Cerebellar nuclear complex (tissue), 1 donor: ENCODE measurements around the gene SUN1.
"Not testable (repeated sequence)": the region's sequence is repeated elsewhere in the genome, so short reads cannot be mapped to it uniquely, and the experiment has no call there.

Experiments used
- DNase-seq, 2 experiments: peaks; one replicate each; lab custom pipeline; 2025; lab: John Stamatoyannopoulos, UW

SUN1 gene

DNA sequence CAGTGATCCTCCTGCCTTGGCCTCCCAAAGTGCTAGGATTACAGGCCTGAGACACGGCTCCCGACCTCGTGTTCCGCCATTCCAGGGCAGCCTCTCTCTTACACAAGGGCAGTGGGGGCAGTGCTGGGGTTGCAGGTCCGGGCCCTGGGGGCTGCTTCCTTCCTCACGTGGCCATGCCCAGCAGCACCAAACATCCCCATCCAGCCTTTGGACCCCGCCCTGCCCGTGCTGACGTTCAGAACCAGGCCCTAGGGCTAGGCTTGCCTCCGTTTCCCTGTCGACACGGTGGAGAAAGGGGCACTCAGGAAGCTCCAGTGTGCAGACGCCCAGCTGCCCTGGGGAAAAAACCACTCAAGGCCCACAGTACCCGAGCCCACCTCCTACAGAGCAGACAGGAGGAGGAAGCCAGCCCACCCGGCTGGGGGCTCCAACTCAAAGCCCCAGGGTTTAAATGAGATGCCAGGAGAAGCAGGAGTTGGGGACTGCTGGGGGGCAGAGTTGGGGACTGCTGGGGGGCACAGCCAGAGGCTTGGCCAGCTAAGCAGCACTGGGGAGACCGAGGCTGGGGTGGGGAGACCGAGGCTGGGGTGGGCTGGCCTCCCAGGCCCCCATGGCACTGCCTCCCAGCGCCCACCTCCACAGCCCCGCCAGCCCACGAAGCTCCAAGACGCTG, 86.3 kb downstream of the SUN1 start:
- no peak for DNase-seq

DNA sequence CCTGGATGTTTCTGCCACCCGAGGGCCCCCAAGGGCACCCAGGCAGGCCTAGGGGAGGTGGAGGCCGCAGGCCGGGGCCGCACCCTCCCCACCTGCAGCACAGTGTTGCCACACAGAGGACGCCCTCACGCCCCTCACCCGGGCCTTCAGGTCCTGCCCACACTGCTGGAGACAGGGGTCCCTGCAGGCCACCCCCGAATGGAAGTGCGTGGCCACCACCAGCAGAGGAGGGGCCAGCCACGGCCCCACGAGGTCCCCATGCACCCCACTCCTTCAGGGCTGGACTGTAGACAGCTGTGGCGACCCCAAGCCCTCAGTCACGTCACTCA, 86.8 kb downstream of the SUN1 start:
- DNase-seq = no peak

DNA sequence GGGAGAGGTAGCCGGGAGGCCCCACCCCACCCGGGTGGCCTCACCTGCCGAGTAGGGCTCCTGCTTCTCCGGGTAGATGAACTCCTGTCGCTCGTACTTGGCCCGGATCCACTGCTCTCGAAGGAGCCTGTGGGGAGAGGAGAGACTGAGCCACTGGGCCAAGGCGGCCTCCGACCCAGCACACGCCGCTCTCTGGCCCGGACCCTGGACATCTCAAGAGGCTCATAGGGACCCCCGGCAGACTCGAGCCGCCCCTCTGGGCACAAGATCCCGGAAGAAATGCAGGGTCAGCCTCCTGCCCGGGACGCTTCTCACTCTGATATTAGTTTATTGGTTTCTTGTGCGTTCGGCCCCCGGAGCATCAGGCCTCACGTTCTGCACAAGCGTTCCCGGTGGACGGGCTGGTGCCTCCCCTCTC, 87.7 kb downstream of the SUN1 start:
- DNase-seq = no peak

DNA sequence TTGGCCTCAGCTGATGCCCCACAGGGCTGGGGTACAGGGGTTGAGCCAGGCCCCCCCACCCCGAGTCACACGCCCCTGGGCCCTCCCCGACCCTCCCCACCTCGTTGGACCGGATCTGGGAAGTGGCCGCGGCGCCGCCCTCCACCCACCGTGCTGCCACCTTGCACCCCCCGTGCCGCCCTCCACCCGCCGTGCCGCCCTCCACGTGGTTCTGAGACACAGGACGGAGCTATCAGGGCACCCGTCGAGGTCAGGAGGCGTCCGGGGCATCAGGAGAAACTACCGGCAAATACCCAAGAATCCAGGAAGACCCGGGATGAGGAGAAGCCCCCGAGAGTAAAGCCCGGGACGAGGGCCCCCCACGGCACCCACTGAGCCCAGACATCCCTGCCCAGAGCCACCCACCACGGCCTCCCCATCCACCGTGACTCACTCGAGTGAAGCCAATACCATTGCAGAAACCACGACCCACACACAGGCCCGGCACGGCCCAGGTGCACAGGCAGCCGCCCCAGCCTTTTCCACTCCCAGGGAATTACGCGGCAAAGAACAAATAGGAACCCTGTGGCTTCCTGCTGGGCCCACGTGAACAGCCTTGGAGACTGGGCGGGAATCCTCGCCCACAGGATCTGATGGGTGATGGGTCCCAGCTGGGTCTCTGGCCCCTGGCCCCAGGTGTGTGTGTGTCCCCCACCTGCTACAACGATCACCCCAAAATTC, 88.2 kb downstream of the SUN1 start:
- no peak for DNase-seq

DNA sequence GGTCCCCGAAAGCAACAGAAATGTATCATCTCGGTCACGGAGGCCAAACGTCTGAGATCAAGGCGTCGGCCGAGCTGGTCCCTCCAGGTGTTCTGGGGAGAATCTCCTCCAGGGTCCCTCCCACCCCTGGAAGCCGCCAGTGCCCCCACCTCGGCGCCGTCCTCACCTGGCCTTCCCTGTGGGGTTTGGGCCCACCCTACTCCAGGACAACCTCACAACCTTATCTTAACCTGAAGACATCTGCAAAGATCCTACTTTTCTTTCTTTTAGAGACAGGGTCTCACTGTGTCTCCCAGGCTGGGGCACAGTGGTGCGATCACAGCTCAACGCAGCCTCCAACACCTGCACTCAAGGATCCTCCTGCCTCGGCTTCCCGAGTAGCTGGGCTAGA, 88.8 kb downstream of the SUN1 start:
- DNase-seq = no peak

DNA sequence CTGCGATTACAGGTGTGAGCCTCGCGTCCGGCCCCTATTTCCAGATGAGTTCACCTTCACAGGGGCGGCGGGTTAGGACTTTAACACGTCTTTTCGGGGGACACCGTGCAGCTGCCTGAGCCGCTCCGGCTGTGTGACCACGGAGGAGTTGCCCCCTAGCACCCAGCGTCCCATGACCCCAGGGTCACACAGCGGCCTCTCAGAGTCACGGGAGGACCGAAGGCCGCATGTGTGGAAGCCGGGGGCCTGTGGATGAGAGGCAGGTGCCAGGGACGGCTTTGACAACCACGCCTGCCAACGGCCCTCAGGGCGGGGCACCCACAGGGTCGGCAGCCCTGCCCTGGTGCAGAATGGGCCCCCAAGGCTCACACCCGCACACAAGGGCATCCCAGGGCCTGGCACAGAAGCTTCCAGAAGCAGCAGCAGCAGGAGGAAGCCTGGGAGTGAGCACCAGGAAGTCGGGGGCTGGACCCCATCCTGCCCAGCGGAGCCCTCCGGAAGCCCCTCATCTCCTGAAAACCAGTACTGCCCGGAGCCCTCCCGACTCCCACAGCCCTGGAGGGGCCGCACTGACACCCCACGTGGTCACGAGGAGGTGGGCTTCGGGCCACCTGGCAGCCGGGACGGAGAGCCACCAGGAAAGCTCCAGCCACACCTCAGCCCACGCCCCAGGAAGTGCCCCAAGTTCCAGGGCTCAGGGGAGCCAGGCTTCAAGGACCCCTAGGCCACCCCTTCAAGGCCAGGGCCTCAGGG, 89.5 kb downstream of the SUN1 start:
- no peak for DNase-seq

DNA sequence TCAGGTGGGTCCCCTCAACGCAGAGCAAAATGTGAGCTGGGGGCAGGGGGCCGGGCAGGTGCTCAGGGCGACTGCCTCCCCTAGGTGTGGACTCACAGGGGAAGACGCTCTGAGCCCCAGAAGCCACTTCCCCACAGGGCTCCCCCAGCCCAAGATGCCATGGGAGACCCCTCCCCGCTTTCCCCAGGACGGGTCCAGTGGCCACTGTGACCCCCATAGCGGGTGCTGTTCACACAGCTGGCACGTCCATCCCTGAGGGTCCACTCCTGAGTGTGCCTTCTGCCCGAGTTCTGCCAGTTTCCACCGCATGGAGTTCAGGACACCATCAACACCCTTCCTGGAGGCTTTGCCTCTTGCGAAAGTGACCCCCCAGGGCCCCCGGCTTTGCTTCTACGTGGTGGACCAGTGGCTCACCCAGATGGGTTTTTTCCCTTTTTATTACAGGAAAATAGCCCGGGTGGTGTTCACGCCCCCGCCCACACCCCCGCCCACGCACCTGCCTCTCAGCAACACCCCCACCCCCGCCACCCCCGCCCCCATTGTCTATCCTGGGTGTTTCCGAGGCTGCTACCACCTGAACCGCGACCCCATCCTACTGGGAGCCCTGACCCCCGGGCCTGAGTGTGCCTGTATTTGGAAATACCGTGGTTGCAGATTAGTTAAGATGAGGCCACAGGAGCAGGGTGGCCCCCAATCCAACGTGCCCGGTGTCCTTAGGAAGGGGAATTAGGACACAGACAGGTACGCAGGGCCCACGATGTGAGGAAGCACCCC, 90.2 kb downstream of the SUN1 start:
- DNase-seq = no peak

DNA sequence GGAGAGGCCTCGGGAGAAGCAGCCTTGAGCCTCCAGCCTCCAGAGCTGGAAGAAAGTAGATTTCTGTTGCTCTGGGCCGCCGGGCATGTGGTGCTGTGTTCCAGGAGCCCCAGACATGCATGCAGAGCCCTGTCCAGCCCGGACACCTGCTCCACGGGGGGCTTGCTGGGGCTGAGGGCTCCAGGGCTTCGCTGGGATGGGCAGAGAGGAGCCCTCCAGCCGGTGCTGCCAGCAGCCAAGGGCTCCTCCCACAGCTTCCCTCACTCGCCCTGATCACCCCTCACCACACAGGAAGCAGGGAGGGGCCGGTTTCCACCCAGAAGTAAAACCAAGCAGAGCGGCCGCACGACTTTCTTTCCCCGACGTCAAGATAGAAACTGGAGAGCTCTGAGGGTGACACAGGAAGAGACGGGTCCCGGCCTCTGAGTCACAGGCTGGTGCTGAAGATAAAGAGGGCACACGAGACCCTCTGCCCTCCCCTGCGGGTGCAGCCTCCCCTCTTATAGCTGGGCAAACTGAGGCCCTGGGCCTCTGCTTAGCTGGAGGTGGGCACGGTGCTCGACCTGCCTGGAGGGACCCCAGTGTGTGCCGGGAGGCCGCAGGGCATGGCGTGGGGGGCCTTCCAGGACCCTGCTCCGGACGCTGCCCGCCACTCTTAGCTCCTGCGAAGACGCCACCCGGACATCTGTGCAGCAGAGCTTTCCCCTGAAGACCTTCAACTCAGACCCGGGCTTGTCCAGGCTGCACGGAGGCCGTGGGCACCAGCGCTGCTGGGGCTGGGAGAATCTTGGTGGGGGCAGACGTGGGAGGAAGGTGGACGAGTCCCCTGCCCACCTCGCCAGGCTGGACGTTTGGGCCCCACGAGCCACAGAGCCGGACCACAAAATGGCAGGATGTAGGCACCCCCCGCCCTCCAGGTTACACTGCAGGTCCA, 91.1 kb downstream of the SUN1 start:
- DNase-seq = no peak

DNA sequence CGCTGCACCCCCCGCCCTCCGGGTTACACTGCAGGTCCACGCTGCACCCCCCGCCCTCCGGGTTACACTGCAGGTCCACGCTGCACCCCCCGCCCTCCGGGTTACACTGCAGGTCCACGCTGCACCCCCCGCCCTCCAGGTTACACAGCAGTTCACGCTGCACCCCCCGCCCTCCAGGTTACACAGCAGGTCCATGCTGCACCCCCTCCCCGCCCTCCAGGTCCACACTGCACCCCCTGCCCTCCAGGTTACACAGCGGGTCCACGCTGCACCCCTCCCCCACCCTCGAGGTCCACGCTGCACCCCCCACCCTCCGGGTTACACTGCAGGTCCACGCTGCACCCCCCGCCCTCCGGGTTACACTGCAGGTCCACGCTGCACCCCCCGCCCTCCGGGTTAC, 91.8 kb downstream of the SUN1 start:
- DNase-seq = not testable (repeated sequence)
